Measurements from ENCODE around the gene SMIM9.
"Not testable (repeated sequence)": the region's sequence is repeated elsewhere in the genome, so short reads cannot be mapped to it uniquely, and the experiment has no call there.

Gene SMIM9

GRCh38 chrX:154833746-154834274 lies 652 bp downstream of the SMIM9 start:
- no peak for TF ChIP-seq CTCF (IDR thresholded peaks at IDR 0.05; ENCODE audit: low read depth, low read length, missing control alignments)
- H3K4me3 ChIP-seq (ENCODE audit: low read depth, low read length) = no peak overlapping the region
- no peak for DNase-seq (ENCODE audit: low read depth)
- in situ Hi-C loops (cut with HindIII; ENCODE audit: low sequenced_read_pairs) = no loop called here

GRCh38 chrX:154829926-154830442 lies 4.5 kb downstream of the SMIM9 start:
- TF ChIP-seq CTCF (IDR thresholded peaks at IDR 0.05; ENCODE audit: low read depth, low read length, missing control alignments) = no peak
- in situ Hi-C loops (cut with HindIII; ENCODE audit: low sequenced_read_pairs) = no loop called here
- H3K4me3 ChIP-seq (ENCODE audit: low read depth, low read length) = no peak overlapping the region
- DNase-seq (ENCODE audit: low read depth) = no peak

GRCh38 chrX:154829134-154829533 lies 5.3 kb downstream of the SMIM9 start:
- TF ChIP-seq CTCF (IDR thresholded peaks at IDR 0.05; ENCODE audit: low read depth, low read length, missing control alignments) = no peak
- H3K4me3 ChIP-seq (ENCODE audit: low read depth, low read length) = no peak overlapping the region
- no peak for DNase-seq (ENCODE audit: low read depth)
- in situ Hi-C loops (cut with HindIII; ENCODE audit: low sequenced_read_pairs) = no loop called here

- in situ Hi-C loops (cut with HindIII; ENCODE audit: low sequenced_read_pairs) = no loop called here
- no peak for DNase-seq (ENCODE audit: low read depth)
- no peak overlapping the region for H3K4me3 ChIP-seq (ENCODE audit: low read depth, low read length)
- TF ChIP-seq CTCF (IDR thresholded peaks at IDR 0.05; ENCODE audit: low read depth, low read length, missing control alignments) = no peak
Measured at GRCh38 chrX:154828016-154828408, 6.5 kb downstream of the SMIM9 start.

GRCh38 chrX:154827194-154828015 lies 7.1 kb downstream of the SMIM9 start:
- in situ Hi-C loops (cut with HindIII; ENCODE audit: low sequenced_read_pairs) = no loop called here
- H3K4me3 ChIP-seq (ENCODE audit: low read depth, low read length) = no peak overlapping the region
- TF ChIP-seq CTCF (IDR thresholded peaks at IDR 0.05; ENCODE audit: low read depth, low read length, missing control alignments) = no peak
- DNase-seq (ENCODE audit: low read depth) = no peak

- DNase-seq (ENCODE audit: low read depth); H3K4me3 ChIP-seq (ENCODE audit: low read depth, low read length); in situ Hi-C loops (cut with HindIII; ENCODE audit: low sequenced_read_pairs): not testable (repeated sequence)
Measured at GRCh38 chrX:154825586-154825985, 8.9 kb downstream of the SMIM9 start.

- in situ Hi-C loops (cut with HindIII; ENCODE audit: low sequenced_read_pairs) = no loop called here
Measured at GRCh38 chrX:154824638-154825037, 9.8 kb downstream of the SMIM9 start.

More at GRCh38 chrX:154824638-154825037, 9.8 kb downstream of the SMIM9 start:
- no peak for TF ChIP-seq CTCF (IDR thresholded peaks at IDR 0.05; ENCODE audit: low read depth, low read length, missing control alignments)
- no peak overlapping the region for H3K4me3 ChIP-seq (ENCODE audit: low read depth, low read length)
- DNase-seq (ENCODE audit: low read depth) = no peak

Data from astrocyte of the cerebellum (primary cell).